HepG2 (cell line): ENCODE results near the gene ESF1. TPM values are rescaled to one million over a fixed set of nuclear protein-coding genes. Genes with fewer than 3 reads are reported as not detected.

ENCODE experiments used
- CREM ChIP-seq, 2 experiments: sonication (generic) in 1 of 2; formaldehyde crosslinking in 1 of 2; IDR thresholded peaks; 2 replicates each; pipeline versions ENCODE4 v1.4.0 to v1.6.1; 2016 to 2020; ENCODE audit warnings: antibody characterized with exemption in 1 of 2, mild to moderate bottlenecking in 1 of 2, missing genetic modification reagents in 1 of 2
- HMG20B ChIP-seq: conservative IDR thresholded peaks from 2 replicates; pipeline ENCODE4 v1.6.1; 2016; ENCODE audit warnings: missing genetic modification reagents, missing compliant biosample characterization
- IRF2 ChIP-seq: IDR thresholded peaks from 2 replicates; pipeline ENCODE4 v1.6.1; 2018; ENCODE audit warnings: missing genetic modification reagents, missing compliant biosample characterization
- KAT2B ChIP-seq: fragments of 150-350 bp; IDR thresholded peaks from 2 replicates; pipeline ENCODE4 v1.6.1; 2014; ENCODE audit warnings: low read depth, low read length, borderline replicate concordance
- MIER2 ChIP-seq: IDR thresholded peaks from 2 replicates; pipeline ENCODE4 v1.6.1; 2016; ENCODE audit warnings: missing biosample characterization, missing genetic modification reagents
- NCOA5 ChIP-seq: sonication (generic); formaldehyde crosslinking; IDR thresholded peaks from 2 replicates; pipeline ENCODE4 v1.4.0; 2020; ENCODE audit warnings: missing genetic modification reagents
- ONECUT2 ChIP-seq: sonication (generic); formaldehyde crosslinking; IDR thresholded peaks from 2 replicates; pipeline ENCODE4 v1.4.0; 2020; ENCODE audit warnings: missing genetic modification reagents
- SCMH1 ChIP-seq: sonication (generic); formaldehyde crosslinking; IDR thresholded peaks from 2 replicates; pipeline ENCODE4 v1.9.0; 2021; ENCODE audit warnings: missing genetic modification reagents, mild to moderate bottlenecking, borderline replicate concordance
- TAF15 ChIP-seq: fragments of 200-400 bp; formaldehyde crosslinking; IDR thresholded peaks from one replicate; pipeline ENCODE4 v1.6.1; 2018; ENCODE audit warnings: mild to moderate bottlenecking, low read depth, low read length; ENCODE audit not compliant: poor library complexity, severe bottlenecking
- THYN1 ChIP-seq: sonication (generic); formaldehyde crosslinking; IDR thresholded peaks from 2 replicates; pipeline ENCODE4 v1.8.1; 2023; ENCODE audit warnings: low read depth, mild to moderate bottlenecking, moderate library complexity, missing genetic modification reagents, borderline replicate concordance
- ZNF317 ChIP-seq: sonication (generic); formaldehyde crosslinking; IDR thresholded peaks from 2 replicates; pipeline ENCODE4 v1.5.0; 2020; ENCODE audit warnings: mild to moderate bottlenecking, missing genetic modification reagents
- ZNF782 ChIP-seq: sonication (generic); formaldehyde crosslinking; IDR thresholded peaks from 2 replicates; pipeline ENCODE4 v1.4.0; 2020; ENCODE audit warnings: missing genetic modification reagents, mild to moderate bottlenecking, borderline replicate concordance
- ZSCAN9 ChIP-seq: IDR thresholded peaks from 2 replicates; pipeline ENCODE4 v1.6.1; 2016; ENCODE audit warnings: borderline replicate concordance
- polyA plus RNA-seq, 8 experiments: library from polyadenylated mRNA; depleted of rRNA in 3 of 8; stranded (reverse) in 7 of 8; unstranded in 1 of 8; fragments of >200 nt; fragmentation: Illumina TruSeq in 4 of 8; extraction: Trizol in 4 of 8; gene quantifications; 2 replicates each; pipeline versions ENCODE4 v1.2.1 to v1.2.3, GENCODE V29; 2011 to 2016; ENCODE audit warnings: low read depth in 4 of 8, missing spikeins in 1 of 8, mixed read lengths in 1 of 8; ENCODE audit not compliant: insufficient read depth in 1 of 8
- total RNA-seq, 5 experiments: library from RNA; depleted of rRNA; stranded (reverse); fragments of >200 nt; fragmentation: Illumina TruSeq; extraction: Trizol; gene quantifications; 2 replicates each; pipeline ENCODE4 v1.2.3, GENCODE V29; 2016; ENCODE audit warnings: low read depth in 1 of 5
- TF ChIP-seq, protein P1 (sequence below): sonication (generic); formaldehyde crosslinking; IDR thresholded peaks from 2 replicates; pipeline ENCODE4 v1.5.0; 2020; ENCODE audit warnings: mild to moderate bottlenecking, missing genetic modification reagents
- TF ChIP-seq, protein P2 (sequence below): sonication (generic); formaldehyde crosslinking; IDR thresholded peaks from 2 replicates; pipeline ENCODE4 v1.4.0; 2020; ENCODE audit warnings: missing genetic modification reagents, low read depth, mild to moderate bottlenecking, borderline replicate concordance
- TF ChIP-seq, protein P3 (sequence below): sonication (generic); formaldehyde crosslinking; IDR thresholded peaks from 2 replicates; pipeline ENCODE4 v1.5.1; 2020; ENCODE audit warnings: missing genetic modification reagents, mild to moderate bottlenecking, borderline replicate concordance
- TF ChIP-seq, protein P4 (sequence below): sonication (generic); formaldehyde crosslinking; IDR thresholded peaks from 2 replicates; pipeline ENCODE4 v1.9.0; 2021; ENCODE audit warnings: missing genetic modification reagents, borderline replicate concordance
- TF ChIP-seq, protein P5 (sequence below): sonication (generic); formaldehyde crosslinking; IDR thresholded peaks from 2 replicates; pipeline ENCODE4 v1.4.0; 2020; ENCODE audit warnings: missing genetic modification reagents

ESF1 gene
- total and polyA plus RNA-seq, 2 of the 13 experiments (the other 11 are each of a cell fraction or from before 2014, with no cell fraction given), result 7.3 to 66.9 TPM

DNA sequence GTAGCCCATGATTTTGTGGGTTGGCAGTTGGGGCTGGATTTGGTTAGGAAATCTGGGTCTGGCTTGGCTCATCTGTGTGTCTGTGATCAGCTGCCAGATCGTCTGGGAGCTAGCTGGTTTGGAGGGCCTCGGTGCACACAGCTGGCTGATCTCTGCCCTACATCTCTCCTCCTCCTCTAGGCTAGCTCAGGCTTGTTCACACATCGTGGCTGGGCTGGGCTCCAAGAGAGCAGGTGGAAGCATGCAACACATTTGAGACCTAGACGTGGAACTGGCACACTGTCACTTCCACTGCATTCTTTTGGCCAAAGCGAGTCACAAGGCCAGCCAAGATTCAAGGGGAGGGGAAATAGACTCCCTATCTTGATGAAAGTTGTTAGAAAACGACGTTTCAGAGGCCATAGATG is 16.0 kb upstream of the ESF1 start (continued):
- TF ChIP-seq ZSCAN9 (CRISPR knock-in tag) (peak; percentile 50; the same call in 1 of the 2 replicates), THYN1 (CRISPR knock-in tag) (no peak), CREM (IDR thresholded peaks at IDR 0.05) (no peak), CREM (CRISPR knock-in tag; IDR thresholded peaks at IDR 0.05) (no peak), ONECUT2 (CRISPR knock-in tag) (peak; percentile 63), IRF2 (CRISPR knock-in tag) (peak; percentile 62; the same call in 1 of the 2 replicates), NCOA5 (CRISPR knock-in tag) (no peak), TAF15 (no peak), MIER2 (CRISPR knock-in tag) (0 out of 2 replicates have a peak, but pooled peaks have one; percentile 63), ZNF317 (CRISPR knock-in tag) (no peak), SCMH1 (CRISPR knock-in tag) (no peak), KAT2B (no peak), HMG20B (0 out of 2 replicates have a peak, but pooled peaks have one; percentile 54), ZNF782 (CRISPR knock-in tag) (no peak)
- TF ChIP-seq, protein P1, sequence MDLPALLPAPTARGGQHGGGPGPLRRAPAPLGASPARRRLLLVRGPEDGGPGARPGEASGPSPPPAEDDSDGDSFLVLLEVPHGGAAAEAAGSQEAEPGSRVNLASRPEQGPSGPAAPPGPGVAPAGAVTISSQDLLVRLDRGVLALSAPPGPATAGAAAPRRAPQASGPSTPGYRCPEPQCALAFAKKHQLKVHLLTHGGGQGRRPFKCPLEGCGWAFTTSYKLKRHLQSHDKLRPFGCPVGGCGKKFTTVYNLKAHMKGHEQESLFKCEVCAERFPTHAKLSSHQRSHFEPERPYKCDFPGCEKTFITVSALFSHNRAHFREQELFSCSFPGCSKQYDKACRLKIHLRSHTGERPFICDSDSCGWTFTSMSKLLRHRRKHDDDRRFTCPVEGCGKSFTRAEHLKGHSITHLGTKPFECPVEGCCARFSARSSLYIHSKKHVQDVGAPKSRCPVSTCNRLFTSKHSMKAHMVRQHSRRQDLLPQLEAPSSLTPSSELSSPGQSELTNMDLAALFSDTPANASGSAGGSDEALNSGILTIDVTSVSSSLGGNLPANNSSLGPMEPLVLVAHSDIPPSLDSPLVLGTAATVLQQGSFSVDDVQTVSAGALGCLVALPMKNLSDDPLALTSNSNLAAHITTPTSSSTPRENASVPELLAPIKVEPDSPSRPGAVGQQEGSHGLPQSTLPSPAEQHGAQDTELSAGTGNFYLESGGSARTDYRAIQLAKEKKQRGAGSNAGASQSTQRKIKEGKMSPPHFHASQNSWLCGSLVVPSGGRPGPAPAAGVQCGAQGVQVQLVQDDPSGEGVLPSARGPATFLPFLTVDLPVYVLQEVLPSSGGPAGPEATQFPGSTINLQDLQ, result peak; percentile 58; the same call in 1 of the 2 replicates
- TF ChIP-seq, protein P2, sequence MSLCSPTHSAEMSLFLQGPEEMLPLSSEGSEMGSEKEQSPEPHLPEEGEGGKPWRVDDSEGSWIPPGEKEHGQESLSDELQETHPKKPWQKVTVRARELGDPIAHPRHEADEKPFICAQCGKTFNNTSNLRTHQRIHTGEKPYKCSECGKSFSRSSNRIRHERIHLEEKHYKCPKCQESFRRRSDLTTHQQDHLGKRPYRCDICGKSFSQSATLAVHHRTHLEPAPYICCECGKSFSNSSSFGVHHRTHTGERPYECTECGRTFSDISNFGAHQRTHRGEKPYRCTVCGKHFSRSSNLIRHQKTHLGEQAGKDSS (CRISPR knock-in tag), result peak; percentile 63; the same call in 1 of the 2 replicates
- TF ChIP-seq, protein P3, sequence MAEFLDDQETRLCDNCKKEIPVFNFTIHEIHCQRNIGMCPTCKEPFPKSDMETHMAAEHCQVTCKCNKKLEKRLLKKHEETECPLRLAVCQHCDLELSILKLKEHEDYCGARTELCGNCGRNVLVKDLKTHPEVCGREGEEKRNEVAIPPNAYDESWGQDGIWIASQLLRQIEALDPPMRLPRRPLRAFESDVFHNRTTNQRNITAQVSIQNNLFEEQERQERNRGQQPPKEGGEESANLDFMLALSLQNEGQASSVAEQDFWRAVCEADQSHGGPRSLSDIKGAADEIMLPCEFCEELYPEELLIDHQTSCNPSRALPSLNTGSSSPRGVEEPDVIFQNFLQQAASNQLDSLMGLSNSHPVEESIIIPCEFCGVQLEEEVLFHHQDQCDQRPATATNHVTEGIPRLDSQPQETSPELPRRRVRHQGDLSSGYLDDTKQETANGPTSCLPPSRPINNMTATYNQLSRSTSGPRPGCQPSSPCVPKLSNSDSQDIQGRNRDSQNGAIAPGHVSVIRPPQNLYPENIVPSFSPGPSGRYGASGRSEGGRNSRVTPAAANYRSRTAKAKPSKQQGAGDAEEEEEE (CRISPR knock-in tag), result 0 out of 2 replicates have a peak, but pooled peaks have one; percentile 49
- TF ChIP-seq, protein P4, sequence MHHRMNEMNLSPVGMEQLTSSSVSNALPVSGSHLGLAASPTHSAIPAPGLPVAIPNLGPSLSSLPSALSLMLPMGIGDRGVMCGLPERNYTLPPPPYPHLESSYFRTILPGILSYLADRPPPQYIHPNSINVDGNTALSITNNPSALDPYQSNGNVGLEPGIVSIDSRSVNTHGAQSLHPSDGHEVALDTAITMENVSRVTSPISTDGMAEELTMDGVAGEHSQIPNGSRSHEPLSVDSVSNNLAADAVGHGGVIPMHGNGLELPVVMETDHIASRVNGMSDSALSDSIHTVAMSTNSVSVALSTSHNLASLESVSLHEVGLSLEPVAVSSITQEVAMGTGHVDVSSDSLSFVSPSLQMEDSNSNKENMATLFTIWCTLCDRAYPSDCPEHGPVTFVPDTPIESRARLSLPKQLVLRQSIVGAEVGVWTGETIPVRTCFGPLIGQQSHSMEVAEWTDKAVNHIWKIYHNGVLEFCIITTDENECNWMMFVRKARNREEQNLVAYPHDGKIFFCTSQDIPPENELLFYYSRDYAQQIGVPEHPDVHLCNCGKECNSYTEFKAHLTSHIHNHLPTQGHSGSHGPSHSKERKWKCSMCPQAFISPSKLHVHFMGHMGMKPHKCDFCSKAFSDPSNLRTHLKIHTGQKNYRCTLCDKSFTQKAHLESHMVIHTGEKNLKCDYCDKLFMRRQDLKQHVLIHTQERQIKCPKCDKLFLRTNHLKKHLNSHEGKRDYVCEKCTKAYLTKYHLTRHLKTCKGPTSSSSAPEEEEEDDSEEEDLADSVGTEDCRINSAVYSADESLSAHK, result no peak
- TF ChIP-seq, protein P5, sequence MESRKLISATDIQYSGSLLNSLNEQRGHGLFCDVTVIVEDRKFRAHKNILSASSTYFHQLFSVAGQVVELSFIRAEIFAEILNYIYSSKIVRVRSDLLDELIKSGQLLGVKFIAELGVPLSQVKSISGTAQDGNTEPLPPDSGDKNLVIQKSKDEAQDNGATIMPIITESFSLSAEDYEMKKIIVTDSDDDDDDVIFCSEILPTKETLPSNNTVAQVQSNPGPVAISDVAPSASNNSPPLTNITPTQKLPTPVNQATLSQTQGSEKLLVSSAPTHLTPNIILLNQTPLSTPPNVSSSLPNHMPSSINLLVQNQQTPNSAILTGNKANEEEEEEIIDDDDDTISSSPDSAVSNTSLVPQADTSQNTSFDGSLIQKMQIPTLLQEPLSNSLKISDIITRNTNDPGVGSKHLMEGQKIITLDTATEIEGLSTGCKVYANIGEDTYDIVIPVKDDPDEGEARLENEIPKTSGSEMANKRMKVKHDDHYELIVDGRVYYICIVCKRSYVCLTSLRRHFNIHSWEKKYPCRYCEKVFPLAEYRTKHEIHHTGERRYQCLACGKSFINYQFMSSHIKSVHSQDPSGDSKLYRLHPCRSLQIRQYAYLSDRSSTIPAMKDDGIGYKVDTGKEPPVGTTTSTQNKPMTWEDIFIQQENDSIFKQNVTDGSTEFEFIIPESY (CRISPR knock-in tag), result 0 out of 2 replicates have a peak, but pooled peaks have one; percentile 20
